22Rv1 (cell line): Measurements from ENCODE around the gene ITGB4.

ENCODE experiments used
- CTCF ChIP-seq: fragments of 450-650 bp; IDR thresholded peaks from 2 replicates; pipeline ENCODE4 v1.5.1; 2017; ENCODE audit warnings: mild to moderate bottlenecking
- ZFX ChIP-seq: fragments of 450-650 bp; IDR thresholded peaks from 2 replicates; pipeline ENCODE4 v1.6.1; 2017; ENCODE audit warnings: antibody characterized with exemption, borderline replicate concordance

- no peak for TF ChIP-seq CTCF
- no peak for TF ChIP-seq ZFX
These were observed 37.7 kb upstream of the ITGB4 start for GRCh38 chr17:75683583-75683982.
